Neural crest cell (in vitro differentiated cells): ENCODE results near the gene OPN1MW3. TPM values are rescaled to one million over a fixed set of nuclear protein-coding genes. Genes with fewer than 3 reads are reported as not detected.

ENCODE experiments used
- DNase-seq: peaks from one replicate; pipeline ENCODE4 v3.0.0; 2021; ENCODE audit warnings: low read depth, mixed read lengths, low spot score
- H3K27ac Mint-ChIP-seq: one replicate; pipeline ENCODE4 v1.8.0; 2021; ENCODE audit warnings: mild to moderate bottlenecking, mixed read lengths; ENCODE audit not compliant: unreplicated experiment
- H3K27me3 Mint-ChIP-seq: 2 replicates; pipeline ENCODE4 v1.8.0; 2021; ENCODE audit warnings: low read depth, mild to moderate bottlenecking, mixed read lengths
- H3K36me3 Mint-ChIP-seq: 2 replicates; pipeline ENCODE4 v1.8.0; 2021; ENCODE audit warnings: low read depth, mild to moderate bottlenecking, mixed read lengths
- H3K4me1 Mint-ChIP-seq: 2 replicates; pipeline ENCODE4 v1.8.0; 2021; ENCODE audit warnings: mixed read lengths
- H3K4me3 Mint-ChIP-seq: one replicate; pipeline ENCODE4 v1.8.0; 2021; ENCODE audit warnings: mild to moderate bottlenecking, mixed read lengths
- H3K9me3 Mint-ChIP-seq: 2 replicates; pipeline ENCODE4 v1.8.0; 2021; ENCODE audit warnings: mixed read lengths
- total RNA-seq: library from RNA; stranded (reverse); gene quantifications from 2 replicates; pipeline ENCODE4 v1.2.1, GENCODE V29; 2021
- TF ChIP-seq, protein P1 (sequence below): fragments of 200-600 bp; sonication (generic); conservative IDR thresholded peaks from 2 replicates; pipeline ENCODE4 v1.5.0; 2021; ENCODE audit warnings: antibody characterized with exemption, mild to moderate bottlenecking

OPN1MW3 gene
- total RNA-seq, 1 donor from 2014 or later = not detected

- TF ChIP-seq, protein P1, sequence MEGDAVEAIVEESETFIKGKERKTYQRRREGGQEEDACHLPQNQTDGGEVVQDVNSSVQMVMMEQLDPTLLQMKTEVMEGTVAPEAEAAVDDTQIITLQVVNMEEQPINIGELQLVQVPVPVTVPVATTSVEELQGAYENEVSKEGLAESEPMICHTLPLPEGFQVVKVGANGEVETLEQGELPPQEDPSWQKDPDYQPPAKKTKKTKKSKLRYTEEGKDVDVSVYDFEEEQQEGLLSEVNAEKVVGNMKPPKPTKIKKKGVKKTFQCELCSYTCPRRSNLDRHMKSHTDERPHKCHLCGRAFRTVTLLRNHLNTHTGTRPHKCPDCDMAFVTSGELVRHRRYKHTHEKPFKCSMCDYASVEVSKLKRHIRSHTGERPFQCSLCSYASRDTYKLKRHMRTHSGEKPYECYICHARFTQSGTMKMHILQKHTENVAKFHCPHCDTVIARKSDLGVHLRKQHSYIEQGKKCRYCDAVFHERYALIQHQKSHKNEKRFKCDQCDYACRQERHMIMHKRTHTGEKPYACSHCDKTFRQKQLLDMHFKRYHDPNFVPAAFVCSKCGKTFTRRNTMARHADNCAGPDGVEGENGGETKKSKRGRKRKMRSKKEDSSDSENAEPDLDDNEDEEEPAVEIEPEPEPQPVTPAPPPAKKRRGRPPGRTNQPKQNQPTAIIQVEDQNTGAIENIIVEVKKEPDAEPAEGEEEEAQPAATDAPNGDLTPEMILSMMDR = no peak
- Mint-ChIP-seq H3K4me3 (no peak overlapping the region), H3K4me1 (peaks cover 20% of the 10 kb centered on the region), H3K9me3 (no peaks in the 10 kb centered on the region), H3K27me3 (no peaks in the 10 kb centered on the region), H3K27ac (no peak overlapping the region), H3K36me3 (no peaks in the 10 kb centered on the region)
- no peak for DNase-seq
These were observed 54.7 kb downstream of the OPN1MW3 start for GRCh38 chrX:154312116-154312515.

- Mint-ChIP-seq H3K36me3 (no peaks in the 10 kb centered on the region), H3K27ac (no peak overlapping the region), H3K4me3 (no peak overlapping the region), H3K4me1 (peaks cover 19% of the 10 kb centered on the region), H3K9me3 (no peaks in the 10 kb centered on the region), H3K27me3 (no peaks in the 10 kb centered on the region)
- TF ChIP-seq, protein P1 = no peak
- DNase-seq = peak; percentile 24
These were observed 55.8 kb downstream of the OPN1MW3 start for GRCh38 chrX:154313147-154313546.

GRCh38 chrX:154315416-154315815, 58.0 kb downstream of the OPN1MW3 start:
- H3K36me3 Mint-ChIP-seq = no peaks in the 10 kb centered on the region
- TF ChIP-seq, protein P1 = no peak
- H3K9me3 Mint-ChIP-seq = no peaks in the 10 kb centered on the region
- peaks cover 14% of the 10 kb centered on the region for H3K4me1 Mint-ChIP-seq
- no peak overlapping the region for H3K4me3 Mint-ChIP-seq
- no peak overlapping the region for H3K27ac Mint-ChIP-seq
- peaks cover 1% of the 10 kb centered on the region for H3K27me3 Mint-ChIP-seq
- DNase-seq = no peak

DNA sequence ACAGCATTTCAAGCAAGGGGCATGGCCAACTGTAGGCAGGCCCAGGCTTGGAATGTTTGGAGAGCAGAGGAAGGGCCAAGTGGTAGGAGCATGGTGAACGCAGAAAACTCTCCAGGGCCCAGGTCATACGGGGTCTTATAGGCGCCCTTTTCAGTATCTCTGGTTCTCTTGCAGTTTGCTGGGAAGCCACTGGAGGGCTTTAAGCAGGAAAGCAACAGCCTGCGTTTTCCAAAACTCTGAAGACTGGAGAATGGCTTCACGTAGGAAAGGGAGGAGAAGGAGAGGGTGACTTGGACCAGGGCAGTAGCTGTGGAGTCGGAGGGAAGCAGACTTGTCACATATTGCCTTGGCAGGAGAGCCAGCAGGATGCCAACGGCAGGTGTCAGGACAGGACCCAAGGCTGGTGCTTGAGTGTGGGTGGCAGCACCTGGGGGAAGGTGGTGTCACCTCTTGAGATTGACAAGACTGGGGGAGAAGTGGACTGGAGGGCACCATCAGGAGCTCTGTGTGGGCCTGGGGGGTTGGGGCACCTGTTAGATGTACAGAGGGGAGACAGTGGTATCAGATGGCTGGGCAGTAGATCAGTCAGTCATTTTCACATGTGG, 60.1 kb downstream of the OPN1MW3 start:
- Mint-ChIP-seq H3K9me3 (no peaks in the 10 kb centered on the region), H3K36me3 (no peaks in the 10 kb centered on the region), H3K27ac (no peak overlapping the region), H3K4me3 (no peak overlapping the region), H3K27me3 (peaks cover 2% of the 10 kb centered on the region), H3K4me1 (peaks cover 14% of the 10 kb centered on the region)
- peak; percentile 29 for DNase-seq
- TF ChIP-seq, protein P1 = peak; percentile 51

DNA sequence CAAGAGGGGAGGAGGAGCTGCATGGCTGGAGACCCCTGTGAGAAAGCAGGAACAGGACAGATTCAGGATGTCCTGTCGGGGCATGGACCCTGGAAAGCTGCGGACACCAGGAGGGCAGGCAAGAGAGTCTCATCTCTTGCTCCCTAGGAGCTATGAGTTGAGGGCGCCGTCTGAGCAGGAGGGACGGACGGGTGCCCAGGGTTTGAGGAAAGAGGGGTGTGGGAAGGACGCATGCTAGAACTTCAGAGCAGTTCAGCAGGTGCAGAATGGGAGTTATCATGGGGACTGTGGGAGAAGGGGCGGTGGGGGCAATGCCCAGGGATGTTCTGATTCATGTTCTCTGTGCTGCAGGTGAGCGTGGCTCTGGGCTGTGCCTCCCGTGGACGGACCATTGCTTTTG, 63.0 kb downstream of the OPN1MW3 start:
- Mint-ChIP-seq H3K4me3 (no peak overlapping the region), H3K9me3 (no peaks in the 10 kb centered on the region), H3K36me3 (no peaks in the 10 kb centered on the region), H3K27ac (no peak overlapping the region), H3K4me1 (peaks cover 8% of the 10 kb centered on the region), H3K27me3 (peaks cover 2% of the 10 kb centered on the region)
- DNase-seq = no peak
- TF ChIP-seq, protein P1 = no peak

Other genes starting within 250 kb of the OPN1MW3 start
- 119 and 127 TPM in 2 replicates for gene IRAK1, start 237.7 kb upstream of the OPN1MW3 start, total RNA-seq
- gene MECP2, start 159.9 kb upstream of the OPN1MW3 start, total RNA-seq = 49.1 and 51.0 TPM in 2 replicates
- gene OPN1LW, start 113.3 kb upstream of the OPN1MW3 start, total RNA-seq = not detected in 2 replicates
- not detected in 2 replicates for gene OPN1MW, start 75.0 kb upstream of the OPN1MW3 start, total RNA-seq
- gene OPN1MW2, start 37.8 kb upstream of the OPN1MW3 start, total RNA-seq = not detected in 2 replicates
- gene TEX28, start 37.5 kb downstream of the OPN1MW3 start, total RNA-seq = not detected in 2 replicates
- gene TKTL1, start 38.2 kb downstream of the OPN1MW3 start, total RNA-seq = 0.91 and 1.1 TPM in 2 replicates
- 786 and 809 TPM in 2 replicates for gene FLNA, start 117.1 kb downstream of the OPN1MW3 start, total RNA-seq
- gene EMD, start 121.7 kb downstream of the OPN1MW3 start, total RNA-seq = 54.3 and 56.8 TPM in 2 replicates
- 2,853 and 2,857 TPM in 2 replicates for gene RPL10, start 140.8 kb downstream of the OPN1MW3 start, total RNA-seq
- gene DNASE1L1, start 151.7 kb downstream of the OPN1MW3 start, total RNA-seq = 9.3 and 11.5 TPM in 2 replicates
- gene TAFAZZIN, start 154.0 kb downstream of the OPN1MW3 start, total RNA-seq = 45.7 and 47.1 TPM in 2 replicates
- gene ATP6AP1, start 171.1 kb downstream of the OPN1MW3 start, total RNA-seq = 78.2 and 79.8 TPM in 2 replicates
- gene GDI1, start 179.6 kb downstream of the OPN1MW3 start, total RNA-seq = 206 and 210 TPM in 2 replicates
- 68.8 and 69.0 TPM in 2 replicates for gene FAM50A, start 186.6 kb downstream of the OPN1MW3 start, total RNA-seq
- 74.1 and 75.1 TPM in 2 replicates for gene PLXNA3, start 200.7 kb downstream of the OPN1MW3 start, total RNA-seq
- gene LAGE3, start 221.7 kb downstream of the OPN1MW3 start, total RNA-seq = 20.7 and 22.6 TPM in 2 replicates
- gene UBL4A, start 229.0 kb downstream of the OPN1MW3 start, total RNA-seq = 39.2 and 39.5 TPM in 2 replicates
- 7.8 TPM in 2 replicates for gene SLC10A3, start 233.0 kb downstream of the OPN1MW3 start, total RNA-seq